ENCODE measurements around the gene SAV1.
"Not testable (repeated sequence)": the region's sequence is repeated elsewhere in the genome, so short reads cannot be mapped to it uniquely, and the experiment has no call there.

SAV1 gene

DNA sequence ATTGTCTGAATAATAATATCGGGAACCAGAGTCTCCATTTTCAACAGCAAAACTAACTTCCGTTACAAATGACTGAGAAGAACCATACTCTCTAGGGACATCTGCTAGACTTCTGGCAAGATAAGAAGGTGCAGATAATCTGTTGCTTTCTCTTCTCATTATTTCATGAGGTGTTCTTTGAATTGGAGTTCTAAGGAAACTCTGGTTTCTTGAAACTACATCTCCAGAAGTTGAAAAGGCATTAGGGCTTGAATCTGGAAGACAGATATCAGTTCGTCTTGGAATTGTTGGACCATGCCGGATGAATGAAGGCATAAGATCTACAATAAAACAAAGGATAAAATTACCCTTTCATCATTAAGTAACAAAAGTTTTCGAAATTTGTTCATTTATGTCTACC, 2.8 kb downstream of the SAV1 start:
- not testable (repeated sequence) for DNase-seq (ENCODE audit: low spot score)

DNA sequence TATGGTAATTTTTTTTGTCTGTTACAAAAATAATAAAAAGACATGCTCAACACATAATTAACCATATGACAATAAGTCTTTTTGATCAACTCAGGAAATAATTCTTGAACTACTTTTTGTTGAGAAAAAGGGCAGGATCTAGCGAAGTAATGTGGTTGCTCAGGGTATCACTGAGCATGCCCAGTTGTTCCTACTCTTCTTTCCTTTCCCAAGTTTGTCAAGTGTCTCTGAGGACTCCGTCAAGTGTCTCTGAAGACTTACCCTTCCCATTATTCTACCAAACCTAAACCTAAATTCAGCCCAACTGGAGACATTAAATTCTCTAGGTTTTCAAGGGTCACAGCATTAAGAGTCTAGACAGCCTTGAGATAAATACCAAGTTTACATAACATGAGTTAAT, 3.5 kb downstream of the SAV1 start:
- DNase-seq (ENCODE audit: low spot score) = not testable (repeated sequence)

DNA sequence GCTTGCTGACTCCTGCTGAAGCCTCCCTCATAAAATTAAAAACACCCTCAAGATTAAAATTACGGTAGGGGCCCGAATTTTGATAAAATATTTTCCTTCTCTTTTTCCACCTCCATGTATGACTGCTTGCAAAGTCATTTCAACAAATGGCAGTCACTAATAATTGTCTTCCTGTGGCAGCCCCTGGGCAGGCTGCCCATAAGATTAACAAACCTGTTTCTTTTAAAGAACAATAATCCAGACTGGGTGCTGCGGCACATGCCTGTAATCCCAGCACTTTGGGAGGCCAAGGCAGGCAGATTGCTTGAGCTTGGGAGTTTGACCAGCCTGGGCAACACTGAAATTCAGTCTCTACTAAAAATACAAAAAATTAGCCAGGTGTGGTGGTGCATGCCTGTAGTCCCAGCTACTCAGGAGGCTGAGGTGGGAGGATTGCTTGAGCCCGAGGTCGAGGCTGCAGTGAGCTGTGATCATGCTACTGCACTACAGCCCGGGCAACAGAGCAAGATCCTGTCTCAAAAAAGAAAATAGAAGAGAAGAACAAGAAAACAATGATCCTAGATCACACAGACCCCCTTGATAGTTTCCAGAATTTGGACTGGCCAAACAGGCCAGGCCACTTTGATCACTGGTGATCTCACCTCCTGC, 8.7 kb downstream of the SAV1 start:
- DNase-seq (ENCODE audit: low spot score) = no peak

DNA sequence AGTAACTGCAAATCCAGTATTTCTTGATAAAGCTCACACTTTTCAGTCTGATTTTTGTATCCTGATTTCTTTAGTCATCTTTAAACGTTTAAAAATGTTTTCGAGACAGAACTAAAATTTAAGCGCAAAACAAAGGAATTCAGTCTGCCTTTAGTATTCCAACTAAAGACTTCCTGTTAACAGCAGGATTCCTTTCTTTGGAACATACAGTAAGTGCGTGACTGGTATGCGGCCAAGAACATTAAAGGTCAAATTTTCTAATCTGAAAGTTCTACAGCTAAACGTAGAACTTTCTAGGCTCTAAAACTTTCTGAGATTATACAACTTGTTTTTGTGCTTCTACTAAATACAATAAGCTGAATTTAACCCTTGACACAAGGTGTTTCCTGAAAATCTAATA, 9.9 kb downstream of the SAV1 start:
- DNase-seq (ENCODE audit: low spot score) = no peak

DNA sequence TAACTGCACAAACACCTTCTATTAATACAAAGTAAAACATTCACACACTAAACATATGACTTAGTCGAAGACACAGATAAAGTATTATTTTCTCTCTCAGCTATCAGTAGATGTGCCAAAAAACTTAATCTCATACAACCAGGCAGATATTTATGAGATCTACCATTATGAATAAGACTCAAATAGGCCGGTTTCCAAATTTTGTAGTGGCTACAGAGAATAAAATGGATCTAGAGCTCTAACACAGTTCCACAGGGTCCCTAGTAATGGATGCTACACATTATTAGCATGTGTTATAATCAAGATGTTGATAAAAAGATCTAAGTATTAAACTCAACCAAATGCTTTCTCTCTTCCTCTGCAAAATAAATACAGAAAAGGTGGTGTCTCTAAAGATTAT, 10.4 kb downstream of the SAV1 start:
- DNase-seq (ENCODE audit: low spot score) = no peak

DNA sequence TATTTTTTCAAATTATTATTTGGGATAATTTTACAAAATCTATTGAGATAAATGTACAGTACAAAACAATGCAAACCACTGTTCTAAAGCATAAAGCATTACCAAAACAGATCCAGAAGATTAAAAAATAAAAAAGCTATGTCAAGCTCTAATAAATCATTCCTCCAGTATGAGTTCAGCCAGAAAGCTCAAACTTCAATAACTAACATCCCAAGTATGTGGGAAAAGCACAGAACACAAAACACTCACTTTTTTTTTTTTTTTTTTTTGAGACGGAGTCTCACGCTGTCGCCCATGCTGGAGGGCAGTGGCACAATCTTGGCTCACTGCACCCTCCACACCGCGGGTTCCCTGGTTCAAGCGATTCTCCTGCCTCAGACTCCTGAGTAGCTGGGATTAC, 11.3 kb downstream of the SAV1 start:
- no peak for DNase-seq (ENCODE audit: low spot score)

DNA sequence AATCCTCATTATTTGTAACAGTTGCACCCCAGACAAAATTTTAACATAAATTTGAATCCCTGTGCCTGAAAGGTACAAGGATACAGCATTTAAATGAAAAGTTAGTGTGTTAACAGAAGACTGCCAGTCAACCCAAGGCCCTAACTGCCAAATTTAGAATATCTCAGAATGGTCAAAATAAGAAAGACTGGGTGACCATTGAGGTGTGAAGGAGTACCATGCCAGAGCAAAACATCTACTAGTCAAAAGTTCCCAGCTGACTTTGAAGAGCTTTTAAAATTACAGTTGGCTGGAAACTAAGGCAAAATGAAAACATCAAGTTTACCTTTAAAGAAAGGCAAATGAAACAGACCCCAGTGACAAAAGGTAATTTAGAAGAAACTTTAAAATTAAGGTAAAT, 18.4 kb downstream of the SAV1 start:
- DNase-seq (ENCODE audit: low spot score) = no peak

DNA sequence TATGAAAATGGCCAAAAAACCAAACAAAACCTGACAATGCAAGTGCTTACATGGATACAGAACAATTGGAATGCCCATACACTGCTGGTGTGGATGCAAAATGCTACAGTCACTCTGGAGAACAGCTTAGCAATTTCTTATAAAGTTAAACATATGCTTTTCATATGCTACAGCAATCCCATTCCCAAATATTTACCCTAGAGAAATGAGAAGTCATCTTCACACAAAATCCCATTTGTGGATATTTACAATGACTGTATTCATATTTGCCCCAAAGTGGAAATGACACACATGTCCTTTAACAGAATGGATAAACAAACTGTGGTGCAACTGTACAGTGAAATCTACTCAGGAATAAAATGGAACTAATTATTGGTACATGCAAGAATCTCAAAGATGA, 20.4 kb downstream of the SAV1 start:
- no peak for DNase-seq (ENCODE audit: low spot score)

DNA sequence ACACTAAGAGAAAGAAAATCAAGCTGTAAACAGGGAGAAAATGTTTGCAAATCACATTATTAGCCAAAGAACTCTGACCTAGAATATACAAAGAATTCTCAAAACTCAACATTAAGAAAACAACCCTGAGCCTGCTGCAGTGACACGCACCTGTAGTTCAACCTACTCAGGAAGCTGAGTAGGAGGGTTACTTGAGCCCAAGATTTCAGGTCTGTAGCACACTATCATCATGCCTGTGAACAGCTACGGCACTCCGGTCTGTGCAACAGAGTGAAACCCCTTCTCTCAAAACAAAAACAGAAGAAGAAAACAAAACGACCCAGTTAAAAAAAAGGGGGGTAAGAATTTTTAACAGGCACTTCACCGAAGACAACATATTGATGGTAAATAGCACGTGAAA, 20.8 kb downstream of the SAV1 start:
- no peak for DNase-seq (ENCODE audit: low spot score)

DNA sequence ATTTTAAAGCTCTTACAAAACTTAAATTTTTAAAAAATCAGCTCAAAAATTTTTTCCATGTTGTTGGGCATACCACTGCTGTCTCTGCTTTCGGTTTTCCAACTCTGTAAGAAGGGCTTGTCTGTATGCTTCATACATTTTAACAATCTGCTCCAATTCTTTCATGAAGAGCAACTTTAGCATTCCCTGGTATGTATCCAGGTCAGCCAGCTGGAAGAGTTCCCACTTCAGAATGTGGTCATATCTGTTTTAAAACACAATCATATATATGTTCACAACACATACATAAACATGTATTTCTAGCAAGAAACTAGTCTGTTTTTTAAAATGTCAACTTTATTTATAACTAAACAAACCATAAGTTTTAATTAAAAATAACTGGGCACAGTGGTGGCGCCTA, 33.0 kb downstream of the SAV1 start:
- DNase-seq (ENCODE audit: low spot score) = no peak

DNA sequence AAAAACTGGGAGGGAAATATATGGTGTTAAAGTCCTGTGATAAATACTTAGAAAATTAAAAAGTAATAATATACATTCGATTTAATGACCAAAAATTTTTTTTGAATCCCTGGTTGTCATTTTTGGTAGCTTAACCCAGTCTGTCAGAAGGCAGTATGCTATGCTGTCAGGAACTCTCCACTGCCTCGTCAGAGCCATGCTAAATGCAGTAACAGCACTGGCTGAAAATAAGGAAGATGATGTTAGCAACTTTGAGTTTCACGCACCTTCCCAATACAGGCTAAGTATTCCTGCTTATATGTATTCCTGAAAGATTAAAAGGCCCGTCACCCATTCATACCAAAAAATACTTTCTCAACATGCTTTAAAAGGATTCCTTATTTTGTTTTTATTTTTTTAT, 34.2 kb downstream of the SAV1 start:
- DNase-seq (ENCODE audit: low spot score) = no peak

DNA sequence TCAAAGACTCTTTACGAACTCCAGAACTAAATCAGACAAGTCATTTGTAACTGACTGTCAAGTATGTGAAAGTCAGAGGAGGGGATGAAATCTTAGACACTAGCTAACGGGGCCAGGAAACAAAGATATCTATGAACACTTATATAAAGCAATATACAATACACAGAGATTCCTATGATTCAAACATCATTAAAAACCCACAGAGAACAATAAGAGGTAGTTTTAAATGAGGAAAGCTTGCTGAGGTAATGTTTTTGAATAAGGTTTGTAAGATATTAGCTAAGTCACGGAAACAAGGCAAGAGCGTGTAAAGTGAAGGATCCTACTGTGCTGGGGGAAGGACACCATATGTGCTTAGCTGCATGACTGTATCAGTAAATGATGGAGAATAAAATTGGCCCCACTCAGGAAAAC, 36.7 kb downstream of the SAV1 start:
- DNase-seq (ENCODE audit: low spot score) = no peak

DNA sequence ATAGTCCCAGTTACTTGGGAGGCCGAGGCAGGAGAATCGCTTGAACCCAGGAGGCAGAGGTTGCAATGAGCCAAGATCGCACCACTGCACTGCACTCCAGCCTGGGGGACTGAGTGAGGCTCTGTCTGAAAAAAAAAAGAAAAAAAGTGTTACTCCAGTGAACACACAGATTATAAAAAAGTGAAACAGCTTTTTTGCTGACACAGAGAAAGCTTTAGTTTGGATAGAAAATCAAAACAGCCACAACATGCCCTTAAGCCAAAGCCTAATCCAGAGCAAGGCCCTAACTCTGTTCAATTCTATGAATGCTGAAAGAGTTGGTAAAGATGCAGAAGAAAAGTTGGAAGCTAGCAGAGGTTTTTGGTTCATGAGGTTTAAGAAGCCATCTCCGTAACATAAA, 43.2 kb downstream of the SAV1 start:
- not testable (repeated sequence) for DNase-seq (ENCODE audit: low spot score)

DNA sequence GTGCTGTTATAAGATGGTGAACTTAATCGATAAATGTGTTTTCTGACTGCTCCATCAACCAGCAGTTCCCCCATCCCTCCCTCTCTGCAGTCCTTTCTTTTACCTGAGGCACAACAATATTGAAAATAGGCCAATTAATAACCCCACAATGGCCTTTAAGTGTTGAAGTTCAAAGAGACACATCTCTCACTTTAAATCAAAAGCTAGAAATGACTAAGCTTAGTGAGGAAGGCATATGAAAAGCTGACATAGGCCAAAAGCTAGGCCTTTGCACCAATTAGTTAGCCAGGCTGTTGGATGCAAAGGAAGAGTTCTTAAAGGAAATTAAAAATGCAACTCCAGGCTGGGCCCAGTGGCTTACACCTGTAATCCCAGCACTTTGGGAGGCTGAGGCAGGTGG, 43.7 kb downstream of the SAV1 start:
- no peak for DNase-seq (ENCODE audit: low spot score)

DNA sequence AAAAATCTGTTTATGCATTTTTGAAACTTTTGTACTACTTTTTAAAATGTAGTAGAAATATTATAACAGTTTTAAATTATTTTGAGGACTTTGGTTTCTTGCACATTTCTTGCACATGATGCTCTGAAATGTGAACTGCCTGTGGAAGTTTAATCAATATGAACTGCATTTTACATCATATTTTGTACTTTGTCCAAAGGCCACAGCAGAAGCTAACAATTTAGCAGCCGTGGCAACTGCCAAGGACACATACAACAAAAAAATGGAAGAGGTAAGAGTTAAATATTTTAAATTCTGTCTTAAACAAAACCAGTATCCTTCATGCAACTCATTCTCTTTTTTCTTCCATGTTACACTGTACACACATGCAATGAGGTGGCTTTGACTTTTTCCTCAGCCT, 45.1 kb downstream of the SAV1 start:
- DNase-seq (ENCODE audit: low spot score) = no peak

DNA sequence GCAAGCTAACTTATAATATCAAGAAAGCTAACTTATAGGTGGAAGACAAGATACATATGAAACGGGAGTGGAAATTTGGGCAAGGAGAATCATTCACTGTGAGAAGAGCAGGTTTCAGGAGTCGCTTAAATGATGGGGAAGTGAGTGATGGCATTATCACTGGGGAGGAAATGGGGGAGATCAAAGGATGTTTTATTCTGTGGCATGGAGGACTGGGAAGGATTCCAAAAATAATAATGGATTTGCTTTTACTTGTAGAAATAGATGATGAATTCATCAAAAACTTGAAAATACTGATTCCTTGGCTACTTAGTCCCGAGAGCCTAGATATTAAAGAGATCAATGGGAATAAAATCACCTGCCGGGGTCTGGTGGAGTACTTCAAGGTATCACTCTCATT, 47.8 kb downstream of the SAV1 start:
- no peak for DNase-seq (ENCODE audit: low spot score)

DNA sequence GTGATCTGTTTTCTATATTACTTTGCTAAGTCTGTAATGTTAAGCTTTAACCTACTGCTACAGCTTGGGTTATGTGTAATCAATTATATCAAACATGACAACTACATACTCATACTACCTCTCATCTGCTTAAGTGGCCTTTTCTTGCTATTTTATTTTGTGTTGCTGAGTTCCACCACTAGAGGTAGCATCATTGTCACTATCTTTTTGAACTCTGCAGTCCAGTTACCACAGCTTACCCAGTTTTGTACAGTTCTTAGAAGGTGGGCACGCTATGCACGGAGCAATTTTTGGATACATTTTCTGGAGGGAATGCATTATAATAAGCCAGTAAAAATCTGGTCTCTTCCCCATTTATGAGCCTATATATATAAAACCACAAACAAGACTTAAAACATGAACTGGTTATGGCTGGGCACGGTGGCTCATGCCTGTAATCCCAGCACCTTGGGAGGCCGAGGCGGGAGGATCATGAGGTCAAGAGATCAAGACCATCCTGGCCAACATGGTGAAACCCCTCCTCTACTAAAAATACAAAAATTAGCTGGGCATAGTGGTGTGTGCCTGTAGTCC, 48.5 kb downstream of the SAV1 start:
- DNase-seq (ENCODE audit: low spot score) = peak; percentile 49

DNA sequence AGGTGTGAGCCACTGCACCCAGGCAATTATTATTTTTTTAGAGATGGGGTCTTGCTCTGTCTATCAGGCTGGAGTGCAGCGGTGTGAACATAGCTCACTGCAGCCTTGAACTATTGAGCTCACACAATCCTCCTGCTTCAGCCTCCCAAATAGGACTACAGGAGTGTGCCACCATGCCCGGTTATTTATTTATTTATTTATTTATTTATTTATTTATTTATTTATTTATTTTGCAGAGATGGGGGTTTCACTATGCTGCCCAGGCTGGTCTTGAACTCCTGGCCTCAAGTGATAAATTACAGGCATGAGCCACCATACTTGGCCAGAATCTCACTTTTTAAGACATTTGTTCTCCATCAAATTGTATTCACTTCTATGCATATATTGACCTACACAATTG, 51.8 kb downstream of the SAV1 start:
- no peak for DNase-seq (ENCODE audit: low spot score)

DNA sequence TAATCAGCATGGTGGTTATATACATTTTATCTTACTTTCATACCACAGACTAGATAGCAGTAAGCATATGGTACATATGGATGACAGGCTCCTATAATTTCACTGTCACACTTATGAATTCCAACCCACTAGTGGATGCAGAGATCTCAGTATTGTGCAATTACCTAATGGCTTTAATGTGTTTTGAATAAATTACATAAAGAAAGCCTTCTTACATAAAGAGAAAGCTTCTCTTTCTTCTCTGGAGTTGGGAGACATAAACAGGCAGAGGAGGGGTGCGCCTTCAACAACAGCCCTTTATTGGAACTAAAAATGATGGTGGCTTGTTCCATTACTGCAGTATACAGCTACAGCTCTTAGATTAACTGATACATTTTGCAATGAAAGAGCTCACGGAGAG, 52.6 kb downstream of the SAV1 start:
- DNase-seq (ENCODE audit: low spot score) = no peak

DNA sequence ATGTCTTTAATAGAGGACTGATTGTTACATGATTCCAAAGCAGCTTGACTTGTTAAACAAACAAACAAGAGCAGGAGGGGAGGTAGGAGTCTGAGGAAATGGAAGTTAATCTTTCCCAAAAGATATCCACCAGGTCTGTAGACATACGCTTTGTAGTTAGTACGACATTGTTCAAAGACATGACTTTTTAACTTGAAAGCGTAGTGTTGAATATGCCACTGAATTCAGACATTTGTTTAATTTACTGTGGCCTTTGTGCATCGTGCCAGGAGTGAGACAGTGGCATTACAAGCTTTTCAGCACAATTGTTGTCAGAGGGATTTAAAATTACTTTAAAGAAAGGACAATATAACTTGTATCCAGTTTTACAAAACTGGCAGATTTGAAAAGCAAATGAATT, 53.0 kb downstream of the SAV1 start:
- DNase-seq (ENCODE audit: low spot score) = no peak

DNA sequence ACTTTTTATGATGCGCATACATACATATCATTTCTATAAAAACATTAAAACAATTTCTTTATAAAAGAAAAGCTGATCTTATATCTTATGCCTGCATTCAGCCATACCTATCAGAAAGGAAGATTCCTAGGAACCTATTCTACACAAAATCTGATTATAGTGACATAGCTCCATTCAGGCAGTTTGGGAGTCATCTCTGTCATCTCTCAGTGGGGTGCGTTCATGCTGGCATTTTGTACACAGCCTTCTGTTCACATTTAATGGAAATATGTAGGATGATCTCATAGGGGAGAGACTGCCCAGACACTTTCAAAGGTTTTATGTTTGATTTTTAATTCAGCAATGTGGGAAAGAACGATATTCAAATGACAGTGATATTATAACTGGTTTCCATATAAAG, 55.3 kb downstream of the SAV1 start:
- no peak for DNase-seq (ENCODE audit: low spot score)

DNA sequence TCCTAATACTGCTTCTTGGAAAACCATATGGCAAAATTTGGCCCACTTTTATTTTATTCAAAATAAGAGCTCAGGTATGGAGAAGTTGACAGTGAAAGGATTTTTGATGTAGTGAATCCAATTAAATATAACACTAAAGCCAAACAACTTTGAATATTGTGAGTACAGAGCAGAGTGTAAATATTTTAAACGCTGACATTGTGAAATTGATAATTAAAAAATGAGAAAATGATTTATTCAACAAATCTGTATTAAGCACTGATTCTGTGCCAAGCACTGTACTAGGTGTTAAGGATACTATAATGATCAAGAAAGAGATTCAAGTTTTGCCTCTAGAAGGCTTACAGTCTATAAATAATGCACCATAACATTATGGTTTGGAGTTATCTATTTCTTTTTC, 57.6 kb downstream of the SAV1 start:
- no peak for DNase-seq (ENCODE audit: low spot score)

DNA sequence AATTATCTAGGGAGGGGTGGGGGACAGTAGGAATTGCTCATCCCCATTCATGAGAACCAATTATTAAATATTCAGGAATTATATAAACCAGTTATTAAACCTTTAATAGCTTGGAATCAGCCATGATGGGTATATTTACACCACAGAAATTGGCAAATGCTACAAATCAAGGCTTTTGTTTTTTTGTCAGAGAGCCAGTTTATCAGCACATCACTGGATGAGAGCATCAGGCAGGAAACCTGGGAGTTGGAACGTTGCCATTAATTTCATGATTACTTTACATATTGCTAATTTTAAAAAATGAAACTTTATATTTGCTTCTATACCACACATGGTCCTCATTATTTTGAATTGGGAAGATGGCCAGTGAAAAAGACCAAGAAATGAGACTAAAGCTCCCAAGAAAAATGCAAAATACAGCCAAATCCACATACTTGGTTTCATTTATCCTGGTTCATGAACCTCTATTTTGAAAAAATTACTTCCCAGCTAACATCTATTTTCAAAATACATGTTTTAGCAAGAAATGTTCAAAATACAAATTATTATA, 59.7 kb downstream of the SAV1 start:
- DNase-seq (ENCODE audit: low spot score) = no peak

DNA sequence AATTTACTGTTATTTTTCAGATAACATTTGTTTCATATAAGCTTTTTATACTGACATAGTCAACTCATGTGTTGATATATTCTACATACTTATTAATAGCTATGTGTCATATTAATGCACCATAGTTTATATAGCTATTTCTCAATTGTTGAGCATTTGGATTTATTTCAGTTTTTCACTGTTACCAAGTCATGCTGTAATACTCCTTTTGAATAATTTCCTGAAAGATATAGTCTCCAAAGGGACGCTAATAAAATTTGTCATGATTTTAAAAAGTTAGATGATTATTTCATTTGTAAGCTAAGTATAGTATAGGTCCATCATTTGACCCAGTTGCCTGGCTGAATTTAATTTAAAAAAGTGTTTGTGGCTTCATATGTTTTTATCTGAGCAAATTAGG, 60.3 kb downstream of the SAV1 start:
- no peak for DNase-seq (ENCODE audit: low spot score)
